Retinal pigment epithelial cell (primary cell): ENCODE data around the gene ASCC1.

Experiments
- DNase-seq: peaks from one replicate; pipeline ENCODE4 v3.0.0-alpha.2; 2010; ENCODE audit warnings: low read depth
- H3K4me3 ChIP-seq: 2 replicates; pipeline ENCODE4 v1.5.1; 2011; ENCODE audit warnings: mild to moderate bottlenecking, low read length, control low read depth, moderate library complexity
- TF ChIP-seq, protein P1 (sequence below): conservative IDR thresholded peaks from 2 replicates; pipeline ENCODE4 v1.5.1; 2011; ENCODE audit warnings: low read depth, low read length, control low read depth, inconsistent platforms

Gene ASCC1

GRCh38 chr10:72058347-72058898 is 157.7 kb downstream of the ASCC1 start:
- TF ChIP-seq, protein P1, sequence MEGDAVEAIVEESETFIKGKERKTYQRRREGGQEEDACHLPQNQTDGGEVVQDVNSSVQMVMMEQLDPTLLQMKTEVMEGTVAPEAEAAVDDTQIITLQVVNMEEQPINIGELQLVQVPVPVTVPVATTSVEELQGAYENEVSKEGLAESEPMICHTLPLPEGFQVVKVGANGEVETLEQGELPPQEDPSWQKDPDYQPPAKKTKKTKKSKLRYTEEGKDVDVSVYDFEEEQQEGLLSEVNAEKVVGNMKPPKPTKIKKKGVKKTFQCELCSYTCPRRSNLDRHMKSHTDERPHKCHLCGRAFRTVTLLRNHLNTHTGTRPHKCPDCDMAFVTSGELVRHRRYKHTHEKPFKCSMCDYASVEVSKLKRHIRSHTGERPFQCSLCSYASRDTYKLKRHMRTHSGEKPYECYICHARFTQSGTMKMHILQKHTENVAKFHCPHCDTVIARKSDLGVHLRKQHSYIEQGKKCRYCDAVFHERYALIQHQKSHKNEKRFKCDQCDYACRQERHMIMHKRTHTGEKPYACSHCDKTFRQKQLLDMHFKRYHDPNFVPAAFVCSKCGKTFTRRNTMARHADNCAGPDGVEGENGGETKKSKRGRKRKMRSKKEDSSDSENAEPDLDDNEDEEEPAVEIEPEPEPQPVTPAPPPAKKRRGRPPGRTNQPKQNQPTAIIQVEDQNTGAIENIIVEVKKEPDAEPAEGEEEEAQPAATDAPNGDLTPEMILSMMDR = no peak
- H3K4me3 ChIP-seq = no peak overlapping the region

GRCh38 chr10:72056932-72057751 is 158.9 kb downstream of the ASCC1 start:
- TF ChIP-seq, protein P1 = no peak
- no peak for DNase-seq
- no peak overlapping the region for H3K4me3 ChIP-seq

More at GRCh38 chr10:72058347-72058898, 157.7 kb downstream of the ASCC1 start:
- DNase-seq = no peak

DNA sequence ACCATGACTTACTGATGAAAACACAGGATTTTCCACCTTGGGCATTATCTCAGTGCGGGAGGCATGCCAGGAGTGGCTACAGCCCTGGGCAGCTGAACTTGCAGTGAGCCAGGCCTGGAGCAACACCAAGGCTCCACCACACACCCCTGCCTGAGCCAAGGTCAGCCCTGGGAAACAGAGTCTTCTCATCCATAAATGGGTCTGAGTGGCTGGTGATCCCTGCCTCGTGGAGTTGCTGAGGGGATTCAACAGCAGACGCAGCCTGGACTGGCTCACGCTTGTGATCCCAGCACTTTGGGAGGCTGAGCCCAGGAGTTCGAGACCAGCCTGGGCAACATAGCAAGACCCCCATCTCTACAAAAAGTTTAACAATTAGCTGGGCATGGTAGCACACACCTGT is 160.0 kb downstream of the ASCC1 start:
- TF ChIP-seq, protein P1 = no peak
- DNase-seq = no peak

GRCh38 chr10:72053690-72054089 is 162.4 kb downstream of the ASCC1 start:
- H3K4me3 ChIP-seq = no peak overlapping the region
- TF ChIP-seq, protein P1 = no peak
- DNase-seq = no peak

More for the DNA sequence above, 160.0 kb downstream of the ASCC1 start:
- H3K4me3 ChIP-seq = no peak overlapping the region

DNA sequence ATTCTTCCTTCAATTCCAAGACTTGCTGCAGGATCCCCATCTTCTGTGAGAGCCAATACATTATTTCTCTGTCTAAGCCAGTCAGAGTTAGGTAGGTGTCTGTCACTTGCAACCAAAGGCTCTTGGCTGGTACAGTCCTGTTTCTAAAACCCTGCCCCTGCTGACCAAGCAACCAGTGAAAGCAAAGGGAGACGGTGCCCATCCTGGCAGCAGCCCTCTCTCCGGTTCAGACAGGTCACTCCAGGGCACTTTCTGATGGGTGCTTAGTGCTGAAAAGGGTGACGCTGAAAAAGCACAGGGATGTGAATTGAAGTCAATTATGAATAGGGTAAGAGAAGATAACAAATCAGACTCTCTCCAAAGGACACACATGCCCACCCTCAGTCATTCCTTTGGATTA is 165.2 kb downstream of the ASCC1 start:
- TF ChIP-seq, protein P1 = no peak
- no peak for DNase-seq
- no peak overlapping the region for H3K4me3 ChIP-seq

GRCh38 chr10:72049969-72050781 is 165.9 kb downstream of the ASCC1 start:
- H3K4me3 ChIP-seq = no peak overlapping the region
- DNase-seq = no peak
- TF ChIP-seq, protein P1 = no peak
